NCI-H446 treated with DMSO at 0.1 percent for 48 hours (cell line): ENCODE measurements around the gene SUGCT.
"Not testable (repeated sequence)": the region's sequence is repeated elsewhere in the genome, so short reads cannot be mapped to it uniquely, and the experiment has no call there.

Source experiments
- DNase-seq: peaks from one replicate; lab custom pipeline; 2025; lab: John Stamatoyannopoulos, UW

SUGCT gene

GRCh38 chr7:40580776-40581175, 446.0 kb downstream of the SUGCT start:
- DNase-seq, result no peak

GRCh38 chr7:40582539-40582938, 447.7 kb downstream of the SUGCT start:
- no peak for DNase-seq

- no peak for DNase-seq
Observed at GRCh38 chr7:40583667-40584444, 449.1 kb downstream of the SUGCT start.

GRCh38 chr7:40584667-40585433, 450.0 kb downstream of the SUGCT start:
- DNase-seq, result no peak

- no peak for DNase-seq
Observed at GRCh38 chr7:40586197-40586596, 451.4 kb downstream of the SUGCT start.

GRCh38 chr7:40587419-40587818, 452.6 kb downstream of the SUGCT start:
- no peak for DNase-seq

GRCh38 chr7:40595129-40595528, 460.3 kb downstream of the SUGCT start:
- DNase-seq, result no peak

- no peak for DNase-seq
Observed at GRCh38 chr7:40595832-40596231, 461.0 kb downstream of the SUGCT start.

- no peak for DNase-seq
Observed at GRCh38 chr7:40597517-40597916, 462.7 kb downstream of the SUGCT start.

GRCh38 chr7:40598915-40599314, 464.1 kb downstream of the SUGCT start:
- no peak for DNase-seq

GRCh38 chr7:40599836-40600235, 465.0 kb downstream of the SUGCT start:
- DNase-seq, result no peak

GRCh38 chr7:40602351-40602750, 467.5 kb downstream of the SUGCT start:
- not testable (repeated sequence) for DNase-seq

- no peak for DNase-seq
Observed at GRCh38 chr7:40604601-40605438, 470.0 kb downstream of the SUGCT start.

- no peak for DNase-seq
Observed at GRCh38 chr7:40608321-40609075, 473.7 kb downstream of the SUGCT start.

GRCh38 chr7:40610461-40610860, 475.7 kb downstream of the SUGCT start:
- DNase-seq, result no peak

- DNase-seq, result no peak
Observed at GRCh38 chr7:40611095-40611871, 476.5 kb downstream of the SUGCT start.

GRCh38 chr7:40612298-40612697, 477.5 kb downstream of the SUGCT start:
- no peak for DNase-seq

GRCh38 chr7:40619647-40620046, 484.8 kb downstream of the SUGCT start:
- no peak for DNase-seq

- no peak for DNase-seq
Observed at GRCh38 chr7:40621592-40621998, 486.8 kb downstream of the SUGCT start.

GRCh38 chr7:40622941-40623501, 488.2 kb downstream of the SUGCT start:
- DNase-seq, result no peak

- no peak for DNase-seq
Observed at GRCh38 chr7:40623863-40624262, 489.1 kb downstream of the SUGCT start.
